ENCODE measurements around the gene KLHL7. TPM values are rescaled to one million over a fixed set of nuclear protein-coding genes. Genes with fewer than 3 reads are reported as not detected.

The KLHL7 gene
- polyA plus RNA-seq, 2 of the 4 experiments (the other 2 are of a cell fraction): 23.3 to 45.4 TPM

DNA sequence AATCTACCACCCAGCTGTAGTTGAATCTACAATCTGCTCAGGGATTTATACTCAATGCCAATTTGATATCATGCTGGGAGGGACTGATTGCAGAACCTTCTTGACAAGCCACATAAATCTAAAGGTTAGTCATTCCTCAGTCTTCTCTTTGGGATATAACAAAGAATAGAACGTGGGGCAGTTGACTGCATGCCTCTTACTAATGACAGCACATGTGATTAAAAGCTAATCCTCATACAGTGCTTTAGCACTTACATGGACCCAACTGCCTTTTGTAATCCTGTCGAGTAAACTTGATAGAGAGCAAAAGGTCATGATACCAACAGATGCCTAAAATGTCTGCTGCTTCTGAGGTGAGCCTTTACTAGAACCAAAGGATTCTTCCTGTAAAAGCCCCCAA is 12.3 kb downstream of the KLHL7 start:
- no peak overlapping the region for H3K4me2 ChIP-seq
- no peak for ATAC-seq
- DNase-seq (ENCODE audit: low read depth in 1 of 2, low spot score in 1 of 2): no peak
- no peak overlapping the region for H3K4me3 ChIP-seq
- ChIA-PET POLR2A (no interaction called here), CTCF (interaction anchor here (1.0 to 4.3 kb wide), 3 partner anchors 12 to 1008 kb away, joined by 3 to 21 read pairs (median 5); partner anchors contain the start of gene KLHL7)
- no peak for TF ChIP-seq TP53 (CRISPR knock-in tag; IDR thresholded peaks at IDR 0.05)
- TF ChIP-seq, protein P1, sequence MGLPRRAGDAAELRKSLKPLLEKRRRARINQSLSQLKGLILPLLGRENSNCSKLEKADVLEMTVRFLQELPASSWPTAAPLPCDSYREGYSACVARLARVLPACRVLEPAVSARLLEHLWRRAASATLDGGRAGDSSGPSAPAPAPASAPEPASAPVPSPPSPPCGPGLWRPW (IDR thresholded peaks at IDR 0.05): no peak
- TF ChIP-seq NR3C1 (IDR thresholded peaks at IDR 0.05): no peak
- TF ChIP-seq, protein P2, sequence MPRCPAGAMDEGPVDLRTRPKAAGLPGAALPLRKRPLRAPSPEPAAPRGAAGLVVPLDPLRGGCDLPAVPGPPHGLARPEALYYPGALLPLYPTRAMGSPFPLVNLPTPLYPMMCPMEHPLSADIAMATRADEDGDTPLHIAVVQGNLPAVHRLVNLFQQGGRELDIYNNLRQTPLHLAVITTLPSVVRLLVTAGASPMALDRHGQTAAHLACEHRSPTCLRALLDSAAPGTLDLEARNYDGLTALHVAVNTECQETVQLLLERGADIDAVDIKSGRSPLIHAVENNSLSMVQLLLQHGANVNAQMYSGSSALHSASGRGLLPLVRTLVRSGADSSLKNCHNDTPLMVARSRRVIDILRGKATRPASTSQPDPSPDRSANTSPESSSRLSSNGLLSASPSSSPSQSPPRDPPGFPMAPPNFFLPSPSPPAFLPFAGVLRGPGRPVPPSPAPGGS (IDR thresholded peaks at IDR 0.05): no peak
- no peak for TF ChIP-seq GATA3 (IDR thresholded peaks at IDR 0.05; ENCODE audit: borderline replicate concordance)
- TF ChIP-seq, protein P3, sequence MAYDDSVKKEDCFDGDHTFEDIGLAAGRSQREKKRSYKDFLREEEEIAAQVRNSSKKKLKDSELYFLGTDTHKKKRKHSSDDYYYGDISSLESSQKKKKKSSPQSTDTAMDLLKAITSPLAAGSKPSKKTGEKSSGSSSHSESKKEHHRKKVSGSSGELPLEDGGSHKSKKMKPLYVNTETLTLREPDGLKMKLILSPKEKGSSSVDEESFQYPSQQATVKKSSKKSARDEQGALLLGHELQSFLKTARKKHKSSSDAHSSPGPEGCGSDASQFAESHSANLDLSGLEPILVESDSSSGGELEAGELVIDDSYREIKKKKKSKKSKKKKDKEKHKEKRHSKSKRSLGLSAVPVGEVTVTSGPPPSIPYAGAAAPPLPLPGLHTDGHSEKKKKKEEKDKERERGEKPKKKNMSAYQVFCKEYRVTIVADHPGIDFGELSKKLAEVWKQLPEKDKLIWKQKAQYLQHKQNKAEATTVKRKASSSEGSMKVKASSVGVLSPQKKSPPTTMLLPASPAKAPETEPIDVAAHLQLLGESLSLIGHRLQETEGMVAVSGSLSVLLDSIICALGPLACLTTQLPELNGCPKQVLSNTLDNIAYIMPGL (CRISPR knock-in tag; IDR thresholded peaks at IDR 0.05; ENCODE audit: borderline replicate concordance): no peak
- H3K9me3 ChIP-seq: no peaks in the 10 kb centered on the region
- no peak overlapping the region for H3K27ac ChIP-seq
- FAIRE-seq: no peak
- WGBS (ENCODE audit: missing lambda C conversion rate): 64% methylated on average over 2 of the region's 2 CpGs
- no peaks in the 10 kb centered on the region for H3K4me1 ChIP-seq

DNA sequence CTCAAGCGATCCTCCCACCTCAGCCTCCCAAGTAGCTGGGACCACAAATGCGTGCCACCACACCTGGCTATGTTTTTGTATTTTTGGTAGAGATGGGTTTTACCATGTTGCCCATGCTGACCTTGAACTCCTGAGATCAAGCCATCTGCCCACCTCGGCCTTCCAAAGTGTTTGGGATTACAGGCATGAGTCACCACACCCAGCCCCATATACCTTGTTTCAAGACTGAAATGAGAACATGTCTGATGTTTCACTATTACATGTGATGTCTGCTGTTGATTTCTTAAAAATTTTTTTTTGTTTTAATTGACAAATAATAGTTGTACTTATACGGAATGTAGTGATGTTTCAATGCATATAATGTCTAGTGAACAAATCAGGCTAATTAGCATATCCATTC is 14.5 kb downstream of the KLHL7 start:
- DNase-seq (ENCODE audit: low read depth in 1 of 2, low spot score in 1 of 2): no peak
- Histone ChIP-seq H3K9me3 (no peaks in the 10 kb centered on the region), H3K4me2 (no peak overlapping the region), H3K27ac (no peak overlapping the region), H3K4me3 (no peak overlapping the region), H3K4me1 (no peaks in the 10 kb centered on the region)
- POLR2A ChIA-PET: no interaction called here
- CTCF ChIA-PET: interaction anchor here (0.9 to 1.7 kb wide), 2 partner anchors 14 to 34 kb away, joined by 3 to 5 read pairs; partner anchors contain the start of gene KLHL7
- FAIRE-seq: no peak
- no peak for ATAC-seq
- WGBS (ENCODE audit: missing lambda C conversion rate): 86% methylated on average over 4 of the region's 4 CpGs
- TF ChIP-seq HOXA7 (CRISPR knock-in tag; IDR thresholded peaks at IDR 0.05) (no peak), PHF8 (IDR thresholded peaks at IDR 0.05; ENCODE audit: borderline replicate concordance, low read depth) (no peak), MAFK (IDR thresholded peaks at IDR 0.05; ENCODE audit: partially characterized antibody) (no peak), HEYL (CRISPR knock-in tag; IDR thresholded peaks at IDR 0.05) (no peak), TFCP2L1 (CRISPR knock-in tag; IDR thresholded peaks at IDR 0.05) (no peak), ZSCAN20 (CRISPR knock-in tag; IDR thresholded peaks at IDR 0.05) (no peak), HOXB13 (CRISPR knock-in tag; IDR thresholded peaks at IDR 0.05; ENCODE audit: low read depth) (no peak), NPAS2 (CRISPR knock-in tag; IDR thresholded peaks at IDR 0.05; ENCODE audit: borderline replicate concordance) (no peak), ESRRA (IDR thresholded peaks at IDR 0.05; ENCODE audit: borderline replicate concordance, low read length) (no peak), ZNF302 (CRISPR knock-in tag; IDR thresholded peaks at IDR 0.05) (no peak), POLR2A (IDR thresholded peaks at IDR 0.05; ENCODE audit: low read length) (no peak), CHD2 (IDR thresholded peaks at IDR 0.05; ENCODE audit: low read length, partially characterized antibody) (no peak)
- TF ChIP-seq, protein P4, sequence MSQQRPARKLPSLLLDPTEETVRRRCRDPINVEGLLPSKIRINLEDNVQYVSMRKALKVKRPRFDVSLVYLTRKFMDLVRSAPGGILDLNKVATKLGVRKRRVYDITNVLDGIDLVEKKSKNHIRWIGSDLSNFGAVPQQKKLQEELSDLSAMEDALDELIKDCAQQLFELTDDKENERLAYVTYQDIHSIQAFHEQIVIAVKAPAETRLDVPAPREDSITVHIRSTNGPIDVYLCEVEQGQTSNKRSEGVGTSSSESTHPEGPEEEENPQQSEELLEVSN (IDR thresholded peaks at IDR 0.05; ENCODE audit: borderline replicate concordance, low read depth): no peak
- TF ChIP-seq, protein P5, sequence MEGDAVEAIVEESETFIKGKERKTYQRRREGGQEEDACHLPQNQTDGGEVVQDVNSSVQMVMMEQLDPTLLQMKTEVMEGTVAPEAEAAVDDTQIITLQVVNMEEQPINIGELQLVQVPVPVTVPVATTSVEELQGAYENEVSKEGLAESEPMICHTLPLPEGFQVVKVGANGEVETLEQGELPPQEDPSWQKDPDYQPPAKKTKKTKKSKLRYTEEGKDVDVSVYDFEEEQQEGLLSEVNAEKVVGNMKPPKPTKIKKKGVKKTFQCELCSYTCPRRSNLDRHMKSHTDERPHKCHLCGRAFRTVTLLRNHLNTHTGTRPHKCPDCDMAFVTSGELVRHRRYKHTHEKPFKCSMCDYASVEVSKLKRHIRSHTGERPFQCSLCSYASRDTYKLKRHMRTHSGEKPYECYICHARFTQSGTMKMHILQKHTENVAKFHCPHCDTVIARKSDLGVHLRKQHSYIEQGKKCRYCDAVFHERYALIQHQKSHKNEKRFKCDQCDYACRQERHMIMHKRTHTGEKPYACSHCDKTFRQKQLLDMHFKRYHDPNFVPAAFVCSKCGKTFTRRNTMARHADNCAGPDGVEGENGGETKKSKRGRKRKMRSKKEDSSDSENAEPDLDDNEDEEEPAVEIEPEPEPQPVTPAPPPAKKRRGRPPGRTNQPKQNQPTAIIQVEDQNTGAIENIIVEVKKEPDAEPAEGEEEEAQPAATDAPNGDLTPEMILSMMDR (IDR thresholded peaks at IDR 0.05): no peak
- TF ChIP-seq, protein P6, sequence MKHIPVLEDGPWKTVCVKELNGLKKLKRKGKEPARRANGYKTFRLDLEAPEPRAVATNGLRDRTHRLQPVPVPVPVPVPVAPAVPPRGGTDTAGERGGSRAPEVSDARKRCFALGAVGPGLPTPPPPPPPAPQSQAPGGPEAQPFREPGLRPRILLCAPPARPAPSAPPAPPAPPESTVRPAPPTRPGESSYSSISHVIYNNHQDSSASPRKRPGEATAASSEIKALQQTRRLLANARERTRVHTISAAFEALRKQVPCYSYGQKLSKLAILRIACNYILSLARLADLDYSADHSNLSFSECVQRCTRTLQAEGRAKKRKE (CRISPR knock-in tag; IDR thresholded peaks at IDR 0.05; ENCODE audit: low read depth): no peak
- TF ChIP-seq, protein P7, sequence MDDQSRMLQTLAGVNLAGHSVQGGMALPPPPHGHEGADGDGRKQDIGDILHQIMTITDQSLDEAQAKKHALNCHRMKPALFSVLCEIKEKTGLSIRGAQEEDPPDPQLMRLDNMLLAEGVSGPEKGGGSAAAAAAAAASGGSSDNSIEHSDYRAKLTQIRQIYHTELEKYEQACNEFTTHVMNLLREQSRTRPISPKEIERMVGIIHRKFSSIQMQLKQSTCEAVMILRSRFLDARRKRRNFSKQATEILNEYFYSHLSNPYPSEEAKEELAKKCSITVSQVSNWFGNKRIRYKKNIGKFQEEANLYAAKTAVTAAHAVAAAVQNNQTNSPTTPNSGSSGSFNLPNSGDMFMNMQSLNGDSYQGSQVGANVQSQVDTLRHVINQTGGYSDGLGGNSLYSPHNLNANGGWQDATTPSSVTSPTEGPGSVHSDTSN (IDR thresholded peaks at IDR 0.05): no peak
